Measurements from ENCODE around the gene ZNF837.
"Not testable (repeated sequence)": the region's sequence is repeated elsewhere in the genome, so short reads cannot be mapped to it uniquely, and the experiment has no call there.

ZNF837 gene

DNA sequence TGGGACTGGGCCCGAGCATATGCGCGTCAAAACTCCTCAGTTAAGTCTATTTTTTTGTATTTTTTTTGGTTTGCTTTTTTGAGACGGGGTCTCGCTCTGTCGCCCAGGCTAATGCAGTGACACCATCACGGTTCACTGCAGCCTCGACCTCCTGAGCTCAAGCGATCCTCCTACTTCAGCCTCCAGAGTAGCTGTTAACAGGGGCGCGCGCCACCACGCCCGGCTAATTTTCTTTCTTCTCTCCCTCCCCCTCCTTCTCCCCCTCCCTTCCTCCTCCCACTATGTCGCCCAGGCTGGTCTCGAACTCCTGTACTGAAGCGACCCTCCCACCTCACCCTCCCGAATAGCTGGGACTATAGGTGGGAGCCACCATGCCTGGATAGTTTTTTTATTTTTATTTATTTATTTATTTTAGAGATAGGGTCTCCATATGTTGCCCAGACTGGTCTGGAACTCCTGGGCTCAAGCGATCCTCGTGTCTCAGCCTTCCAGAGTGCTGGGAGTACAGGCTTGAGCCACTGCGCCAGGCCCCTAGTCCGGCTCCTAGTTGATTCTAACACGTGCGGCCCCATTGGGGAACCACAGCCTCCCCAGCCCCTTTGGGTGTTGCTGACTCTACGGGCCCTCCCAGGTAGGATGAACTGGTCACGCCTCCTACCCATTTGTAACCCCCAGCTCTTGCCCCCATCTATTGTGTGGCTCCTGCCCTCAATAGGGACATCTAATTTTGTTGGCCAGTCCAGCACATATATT is 806 bp upstream of the ZNF837 start:
- in situ Hi-C loops (cut with HindIII; ENCODE audit: low sequenced_read_pairs): no loop called here

DNA sequence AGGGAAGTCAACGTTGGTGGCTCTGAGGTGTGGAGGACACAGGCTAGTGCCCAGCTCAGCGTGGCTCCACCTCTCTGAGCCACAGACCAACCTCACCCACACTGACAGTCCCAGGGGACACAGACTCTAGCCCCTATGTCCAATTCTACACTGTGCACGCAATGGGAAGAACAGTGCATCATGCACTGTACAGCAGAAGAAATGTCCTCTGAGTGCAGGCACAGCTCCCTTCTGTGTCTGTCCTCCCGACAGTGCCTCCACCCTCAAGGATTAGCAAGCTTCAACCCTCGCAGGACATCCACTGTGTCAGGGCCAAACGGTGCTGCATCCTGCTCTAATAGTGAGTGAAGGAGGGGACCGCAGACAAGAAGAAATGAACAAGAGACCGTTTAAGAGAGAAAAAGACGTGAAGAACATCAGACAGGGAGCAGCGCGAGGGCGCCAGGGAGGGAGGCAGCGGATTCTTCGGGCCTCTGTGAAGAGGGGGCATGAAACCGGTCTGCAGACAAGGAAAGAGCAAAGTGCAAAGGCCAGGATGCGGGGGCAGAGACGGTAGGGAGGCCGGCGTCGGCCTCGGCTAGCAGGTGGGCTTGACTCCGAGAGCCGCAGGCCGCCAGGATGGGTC is 681 bp downstream of the ZNF837 start:
- in situ Hi-C loops (cut with HindIII; ENCODE audit: low sequenced_read_pairs): no loop called here
- no peak for DNase-seq (ENCODE audit: low read depth, low spot score)

More for the DNA sequence above, 806 bp upstream of the ZNF837 start:
- H3K4me3 ChIP-seq (ENCODE audit: low read depth, low read length): peak overlapping the region; percentile 80
- no peak for DNase-seq (ENCODE audit: low read depth, low spot score)
- TF ChIP-seq, protein P1, sequence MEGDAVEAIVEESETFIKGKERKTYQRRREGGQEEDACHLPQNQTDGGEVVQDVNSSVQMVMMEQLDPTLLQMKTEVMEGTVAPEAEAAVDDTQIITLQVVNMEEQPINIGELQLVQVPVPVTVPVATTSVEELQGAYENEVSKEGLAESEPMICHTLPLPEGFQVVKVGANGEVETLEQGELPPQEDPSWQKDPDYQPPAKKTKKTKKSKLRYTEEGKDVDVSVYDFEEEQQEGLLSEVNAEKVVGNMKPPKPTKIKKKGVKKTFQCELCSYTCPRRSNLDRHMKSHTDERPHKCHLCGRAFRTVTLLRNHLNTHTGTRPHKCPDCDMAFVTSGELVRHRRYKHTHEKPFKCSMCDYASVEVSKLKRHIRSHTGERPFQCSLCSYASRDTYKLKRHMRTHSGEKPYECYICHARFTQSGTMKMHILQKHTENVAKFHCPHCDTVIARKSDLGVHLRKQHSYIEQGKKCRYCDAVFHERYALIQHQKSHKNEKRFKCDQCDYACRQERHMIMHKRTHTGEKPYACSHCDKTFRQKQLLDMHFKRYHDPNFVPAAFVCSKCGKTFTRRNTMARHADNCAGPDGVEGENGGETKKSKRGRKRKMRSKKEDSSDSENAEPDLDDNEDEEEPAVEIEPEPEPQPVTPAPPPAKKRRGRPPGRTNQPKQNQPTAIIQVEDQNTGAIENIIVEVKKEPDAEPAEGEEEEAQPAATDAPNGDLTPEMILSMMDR (IDR thresholded peaks at IDR 0.05; ENCODE audit: low read depth, low read length): no peak

DNA sequence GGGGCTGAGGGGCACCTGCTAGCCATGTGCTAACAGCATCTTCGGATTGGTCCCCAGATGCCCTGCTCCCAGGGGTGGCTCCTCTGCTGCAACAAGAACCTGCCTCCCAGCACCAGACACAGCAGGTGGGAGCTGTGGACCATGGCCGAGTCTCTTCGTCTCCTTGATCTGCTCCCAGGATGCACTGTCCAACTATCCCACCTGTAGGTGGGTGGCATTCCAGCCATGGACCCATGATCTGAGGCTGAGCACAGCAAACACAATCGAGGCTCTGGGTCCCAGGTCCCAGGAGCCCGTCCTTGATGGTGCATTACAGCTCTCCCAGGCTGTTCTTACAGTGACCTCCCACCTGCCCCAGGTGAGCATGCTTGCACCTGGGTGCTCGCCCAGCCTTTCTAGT is 1.6 kb downstream of the ZNF837 start:
- in situ Hi-C loops (cut with HindIII; ENCODE audit: low sequenced_read_pairs): no loop called here
- no peak for DNase-seq (ENCODE audit: low read depth, low spot score)
- TF ChIP-seq, protein P1 (IDR thresholded peaks at IDR 0.05; ENCODE audit: low read depth, low read length): no peak
- no peak overlapping the region for H3K4me3 ChIP-seq (ENCODE audit: low read depth, low read length)

More for the DNA sequence above, 681 bp downstream of the ZNF837 start:
- TF ChIP-seq, protein P1 (IDR thresholded peaks at IDR 0.05; ENCODE audit: low read depth, low read length): no peak
- H3K4me3 ChIP-seq (ENCODE audit: low read depth, low read length): peak overlapping the region; percentile 80

DNA sequence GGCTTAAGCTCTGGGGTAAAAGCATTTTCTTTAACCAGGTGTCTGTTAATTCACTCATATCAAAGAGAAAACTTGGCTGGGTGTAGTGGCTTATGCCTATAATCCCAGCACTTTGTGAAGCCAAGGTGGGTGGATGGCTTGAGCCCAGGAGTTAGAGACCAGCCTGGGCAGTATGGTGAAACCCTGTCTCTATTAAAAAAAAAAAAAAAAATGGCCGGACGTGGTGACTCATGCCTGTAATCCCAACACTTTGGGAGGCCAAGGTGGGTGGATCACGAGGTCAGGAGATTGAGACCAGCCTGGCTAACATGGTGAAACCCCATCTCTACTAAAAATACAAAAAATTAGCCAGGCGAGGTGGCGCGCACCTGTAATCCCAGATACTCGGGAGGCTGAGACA is 4.1 kb downstream of the ZNF837 start:
- in situ Hi-C loops (cut with HindIII; ENCODE audit: low sequenced_read_pairs); DNase-seq (ENCODE audit: low read depth, low spot score); H3K4me3 ChIP-seq (ENCODE audit: low read depth, low read length): not testable (repeated sequence)

DNA sequence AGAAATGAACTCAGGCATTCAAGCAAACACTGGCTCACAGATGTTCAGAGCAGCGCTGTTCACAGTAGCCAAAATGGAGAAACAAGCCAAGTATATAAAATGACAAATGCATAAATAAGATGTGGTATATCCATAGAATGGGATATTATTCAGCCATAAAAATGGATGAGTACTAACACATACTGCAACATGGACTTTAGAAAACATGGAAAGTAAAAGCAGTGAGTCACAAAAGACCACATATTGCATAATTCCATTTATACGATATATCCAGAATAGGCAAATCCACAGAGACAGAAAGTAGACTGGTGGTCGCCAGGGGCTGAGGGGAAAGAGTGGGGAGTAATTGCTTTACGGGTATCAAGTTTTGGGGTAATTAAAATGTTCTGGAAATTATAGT is 6.6 kb downstream of the ZNF837 start:
- DNase-seq (ENCODE audit: low read depth, low spot score): no peak
- H3K4me3 ChIP-seq (ENCODE audit: low read depth, low read length): no peak overlapping the region

DNA sequence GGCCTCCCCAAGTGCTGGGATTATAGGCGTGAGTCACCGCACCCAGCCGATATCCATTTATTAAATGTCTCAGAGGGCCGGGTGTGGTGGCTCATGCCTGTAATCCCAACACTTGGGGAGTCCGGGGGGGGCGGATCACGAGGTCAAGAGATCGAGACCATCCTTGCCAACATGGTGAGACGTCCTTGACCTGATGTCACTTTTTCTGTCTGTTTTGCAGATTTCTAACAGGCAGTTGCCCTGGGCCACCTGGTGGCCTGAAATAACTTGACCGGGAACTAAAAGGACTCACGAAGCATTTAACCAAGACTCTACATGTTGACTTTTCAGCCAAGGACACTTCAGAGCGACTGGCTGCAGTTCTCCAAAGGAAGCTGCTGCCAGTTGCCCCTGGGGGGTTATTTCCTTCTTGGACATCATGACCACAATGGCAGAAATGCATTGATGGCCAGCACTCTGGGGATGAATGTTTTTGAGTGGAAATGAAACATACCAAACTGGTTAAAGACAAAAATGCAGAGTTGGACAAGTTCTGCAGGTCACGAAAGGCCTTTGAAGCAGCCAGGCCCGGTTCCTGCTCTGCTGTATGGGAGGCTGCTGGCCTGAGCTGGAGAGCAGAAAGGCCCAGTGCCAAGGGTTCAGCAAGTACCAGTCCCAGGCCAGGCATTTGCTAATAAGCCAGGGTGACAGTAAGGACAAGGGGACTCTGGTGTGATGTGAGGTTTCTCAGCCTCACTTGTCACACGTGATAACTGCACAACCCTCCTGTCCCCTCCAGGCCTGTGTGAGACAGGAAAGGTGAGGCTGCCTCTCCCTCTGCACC is 8.3 kb downstream of the ZNF837 start:
- in situ Hi-C loops (cut with HindIII; ENCODE audit: low sequenced_read_pairs): no loop called here
- DNase-seq (ENCODE audit: low read depth, low spot score): no peak

More for the DNA sequence above, 6.6 kb downstream of the ZNF837 start:
- in situ Hi-C loops (cut with HindIII; ENCODE audit: low sequenced_read_pairs): no loop called here
- TF ChIP-seq, protein P1 (IDR thresholded peaks at IDR 0.05; ENCODE audit: low read depth, low read length): no peak

More for the DNA sequence above, 8.3 kb downstream of the ZNF837 start:
- H3K4me3 ChIP-seq (ENCODE audit: low read depth, low read length): no peak overlapping the region
- TF ChIP-seq, protein P1 (IDR thresholded peaks at IDR 0.05; ENCODE audit: low read depth, low read length): no peak
